MG63 (cell line): ENCODE measurements around the gene CFAP46. TPM values are rescaled to one million over a fixed set of nuclear protein-coding genes. Genes with fewer than 3 reads are reported as not detected.
A peak's percentile ranks its signal among the peaks of the same experiment; 100 is the strongest.
"Not testable (repeated sequence)": the region's sequence is repeated elsewhere in the genome, so short reads cannot be mapped to it uniquely, and the experiment has no call there.

Experiments
- DNase-seq: peaks from one replicate; pipeline ENCODE4 v3.0.0-alpha.2; 2020
- H3K27me3 ChIP-seq: fragments of 250-450 bp; sonication (Bioruptor Pico); 2 replicates; pipeline ENCODE4 v1.5.1; 2020; ENCODE audit warnings: mild to moderate bottlenecking, moderate library complexity
- H3K36me3 ChIP-seq: fragments of 250-450 bp; sonication (Bioruptor Pico); 2 replicates; pipeline ENCODE4 v1.5.1; 2020; ENCODE audit warnings: mild to moderate bottlenecking, moderate library complexity
- H3K4me3 ChIP-seq: fragments of 250-450 bp; sonication (Bioruptor Pico); 2 replicates; pipeline ENCODE4 v1.5.1; 2020; ENCODE audit warnings: mild to moderate bottlenecking, moderate library complexity
- H3K9me3 ChIP-seq: fragments of 250-450 bp; sonication (Bioruptor Pico); 2 replicates; pipeline ENCODE4 v1.5.1; 2020; ENCODE audit warnings: mild to moderate bottlenecking, moderate library complexity
- total RNA-seq: library from RNA; depleted of rRNA; stranded (reverse); fragments of >200 nt; shearing (Covaris generic); gene quantifications from 2 replicates; pipeline ENCODE4 v1.2.3, GENCODE V29; 2014; ENCODE audit warnings: low replicate concordance

CFAP46 gene
- total RNA-seq, 1 experiment from 2014 or later, result 0.33 TPM

GRCh38 chr10:132906106-132906505 is 36.3 kb downstream of the CFAP46 start:
- Histone ChIP-seq H3K27me3 (no peaks in the 10 kb centered on the region), H3K4me3 (no peak overlapping the region)
- DNase-seq, result no peak

DNA sequence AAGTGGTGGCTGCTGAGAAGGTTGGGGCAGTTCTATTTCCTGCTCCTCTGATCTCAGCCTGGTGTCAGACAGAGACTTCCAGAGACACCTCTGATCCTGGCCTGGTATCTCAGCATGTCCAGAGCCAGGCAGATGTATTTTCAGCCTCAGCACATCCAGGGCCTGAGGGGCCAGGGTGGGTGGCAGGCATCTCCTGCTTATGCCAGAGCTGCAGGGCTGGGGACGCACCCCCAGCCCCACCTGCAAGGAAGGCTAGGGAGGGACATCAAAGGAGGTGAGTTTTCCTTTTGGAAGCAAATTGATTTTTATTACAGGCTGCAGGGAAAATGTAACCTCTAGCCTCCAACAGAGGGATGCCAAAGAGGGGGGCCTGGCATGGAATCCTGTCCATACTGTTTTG is 36.7 kb downstream of the CFAP46 start:
- peaks cover 2% of the 10 kb centered on the region; the same call in 1 of the 2 replicates for H3K9me3 ChIP-seq
- H3K4me3 ChIP-seq, result no peak overlapping the region
- no peaks in the 10 kb centered on the region for H3K36me3 ChIP-seq
- no peak for DNase-seq
- no peaks in the 10 kb centered on the region for H3K27me3 ChIP-seq

More at GRCh38 chr10:132906106-132906505, 36.3 kb downstream of the CFAP46 start:
- no peaks in the 10 kb centered on the region for H3K9me3 ChIP-seq
- no peaks in the 10 kb centered on the region for H3K36me3 ChIP-seq

DNA sequence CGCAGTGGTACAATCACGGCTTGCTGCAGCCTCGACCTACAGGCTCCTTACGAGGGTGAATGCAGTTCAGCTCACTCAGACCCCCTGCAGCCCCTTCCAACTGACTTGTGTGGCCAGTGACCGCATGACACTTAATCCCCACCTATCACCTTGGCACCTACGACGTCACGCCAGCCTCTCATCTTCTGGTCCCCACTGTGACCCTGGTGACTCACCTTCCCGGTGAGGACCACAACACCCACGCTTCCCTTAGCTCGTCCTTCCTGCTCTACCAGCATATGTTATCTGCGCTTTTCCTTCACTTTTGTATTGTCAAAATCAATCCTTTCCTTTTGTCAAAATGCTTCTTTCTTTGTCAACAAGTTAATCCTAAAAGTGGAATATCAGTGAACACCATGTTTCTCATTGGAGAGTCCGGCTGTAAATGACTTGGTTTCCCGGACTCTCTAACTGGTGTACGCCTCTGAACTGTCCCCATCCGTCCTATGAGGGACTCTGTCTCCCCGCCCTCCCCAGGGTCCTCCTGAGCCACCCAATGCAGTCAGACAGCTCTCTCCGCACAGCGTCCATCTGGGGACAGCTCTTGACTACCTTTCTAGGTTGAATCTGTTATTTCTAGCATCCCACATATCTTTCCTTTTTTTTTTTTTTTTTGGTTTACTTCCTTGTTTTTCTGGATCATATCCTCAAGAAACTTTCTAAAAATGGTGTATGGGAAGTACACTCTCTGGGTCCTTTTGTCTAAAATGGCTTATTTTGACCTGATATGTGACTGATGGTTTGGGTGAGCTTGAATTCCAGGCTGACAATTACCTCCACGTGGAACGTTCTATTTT is 37.3 kb downstream of the CFAP46 start:
- Histone ChIP-seq H3K27me3 (no peaks in the 10 kb centered on the region), H3K4me3 (no peak overlapping the region), H3K9me3 (peaks cover 2% of the 10 kb centered on the region; the same call in 1 of the 2 replicates), H3K36me3 (no peaks in the 10 kb centered on the region)
- no peak for DNase-seq

GRCh38 chr10:132904181-132904813 is 38.1 kb downstream of the CFAP46 start:
- DNase-seq, result peak; percentile 44
- Histone ChIP-seq H3K36me3 (no peaks in the 10 kb centered on the region), H3K9me3 (peaks cover 2% of the 10 kb centered on the region; the same call in 1 of the 2 replicates), H3K27me3 (no peaks in the 10 kb centered on the region), H3K4me3 (no peak overlapping the region)

DNA sequence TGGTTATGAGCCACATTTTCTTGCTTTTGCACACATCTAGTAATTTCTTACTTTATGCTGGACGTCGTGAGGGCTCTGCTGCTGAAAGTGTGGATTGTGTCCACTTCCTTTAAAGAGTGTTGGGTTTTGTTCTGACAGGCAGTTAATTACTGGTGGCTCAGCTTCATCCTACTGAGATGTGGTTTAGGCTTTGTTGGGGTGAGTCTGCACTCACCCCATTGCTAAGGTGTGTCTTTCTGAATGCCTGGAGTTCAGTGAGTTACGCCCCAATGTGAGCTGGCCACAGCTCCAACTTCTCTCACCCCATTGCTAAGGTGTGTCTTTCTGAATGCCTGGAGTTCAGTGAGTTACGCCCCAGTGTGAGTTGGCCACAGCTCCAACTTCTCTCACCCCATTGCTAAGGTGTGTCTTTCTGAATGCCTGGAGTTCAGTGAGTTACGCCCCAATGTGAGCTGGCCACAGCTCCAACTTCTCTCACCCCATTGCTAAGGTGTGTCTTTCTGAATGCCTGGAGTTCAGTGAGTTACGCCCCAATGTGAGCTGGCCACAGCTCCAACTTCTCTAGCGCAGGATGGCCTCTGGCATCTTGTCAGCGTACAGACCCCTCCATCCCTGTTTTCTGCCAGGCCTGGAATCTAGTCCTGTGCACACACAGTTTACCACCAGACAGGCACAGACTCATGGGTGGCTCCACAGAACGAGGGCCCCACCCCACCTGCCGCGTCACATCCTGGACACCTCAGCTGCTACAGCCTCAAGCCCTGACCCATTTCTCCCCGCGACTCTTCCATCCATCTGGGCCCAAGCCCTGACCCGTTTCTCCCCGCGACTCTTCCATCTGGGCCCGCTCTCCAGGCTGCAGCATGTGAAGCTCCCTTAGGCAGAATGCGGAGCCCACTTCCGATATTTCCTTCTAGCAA is 39.5 kb downstream of the CFAP46 start:
- DNase-seq, H3K36me3 ChIP-seq, H3K4me3 ChIP-seq, H3K27me3 ChIP-seq, H3K9me3 ChIP-seq: not testable (repeated sequence)

- Histone ChIP-seq H3K4me3 (no peak overlapping the region), H3K27me3 (no peaks in the 10 kb centered on the region), H3K9me3 (peaks cover 2% of the 10 kb centered on the region; the same call in 1 of the 2 replicates), H3K36me3 (no peaks in the 10 kb centered on the region)
- no peak for DNase-seq
Measured at GRCh38 chr10:132901351-132901750, 41.0 kb downstream of the CFAP46 start.

- Histone ChIP-seq H3K36me3 (no peaks in the 10 kb centered on the region), H3K4me3 (no peak overlapping the region), H3K9me3 (peaks cover 2% of the 10 kb centered on the region; the same call in 1 of the 2 replicates), H3K27me3 (no peaks in the 10 kb centered on the region)
- no peak for DNase-seq
Measured at GRCh38 chr10:132900211-132900756, 42.1 kb downstream of the CFAP46 start.

- no peaks in the 10 kb centered on the region for H3K27me3 ChIP-seq
- H3K9me3 ChIP-seq, result peaks cover 2% of the 10 kb centered on the region; the same call in 1 of the 2 replicates
- H3K4me3 ChIP-seq, result no peak overlapping the region
- H3K36me3 ChIP-seq, result no peaks in the 10 kb centered on the region
- DNase-seq, result no peak
Measured at GRCh38 chr10:132899751-132900065, 42.7 kb downstream of the CFAP46 start.

- no peak for DNase-seq
- Histone ChIP-seq H3K36me3 (no peaks in the 10 kb centered on the region), H3K9me3 (peaks cover 2% of the 10 kb centered on the region; the same call in 1 of the 2 replicates), H3K27me3 (no peaks in the 10 kb centered on the region), H3K4me3 (no peak overlapping the region)
Measured at GRCh38 chr10:132899054-132899750, 43.2 kb downstream of the CFAP46 start.

GRCh38 chr10:132898391-132899053 is 43.8 kb downstream of the CFAP46 start:
- Histone ChIP-seq H3K27me3 (no peaks in the 10 kb centered on the region), H3K9me3 (peaks cover 2% of the 10 kb centered on the region; the same call in 1 of the 2 replicates), H3K36me3 (no peaks in the 10 kb centered on the region), H3K4me3 (no peak overlapping the region)
- no peak for DNase-seq

GRCh38 chr10:132897516-132898381 is 44.6 kb downstream of the CFAP46 start:
- no peaks in the 10 kb centered on the region for H3K27me3 ChIP-seq
- H3K9me3 ChIP-seq, result peaks cover 2% of the 10 kb centered on the region; the same call in 1 of the 2 replicates
- H3K36me3 ChIP-seq, result no peaks in the 10 kb centered on the region
- no peak for DNase-seq
- no peak overlapping the region for H3K4me3 ChIP-seq

- H3K27me3 ChIP-seq, H3K36me3 ChIP-seq, H3K9me3 ChIP-seq, H3K4me3 ChIP-seq, DNase-seq: not testable (repeated sequence)
Measured at GRCh38 chr10:132893786-132894185, 48.6 kb downstream of the CFAP46 start.

DNA sequence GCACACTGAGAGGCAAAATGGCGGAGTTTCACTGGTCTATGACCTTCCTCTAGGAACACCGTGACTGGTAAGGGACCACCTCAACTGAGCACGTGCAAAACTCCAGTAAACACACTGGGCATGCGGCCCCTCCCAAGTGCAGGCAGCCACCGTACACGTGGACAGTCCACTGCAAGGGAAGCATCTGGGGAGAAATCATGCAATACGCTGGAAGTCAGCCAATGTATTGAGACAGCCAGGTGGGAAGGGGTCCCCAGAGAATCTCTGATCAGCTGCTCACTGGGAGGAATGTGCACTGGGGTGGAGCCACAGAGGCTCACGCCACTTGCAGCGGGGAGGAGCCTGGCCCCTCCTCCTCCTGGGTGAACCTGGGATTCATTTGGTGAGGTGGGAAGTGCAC is 49.3 kb downstream of the CFAP46 start:
- Histone ChIP-seq H3K9me3 (no peaks in the 10 kb centered on the region), H3K4me3 (no peak overlapping the region), H3K36me3 (no peaks in the 10 kb centered on the region), H3K27me3 (no peaks in the 10 kb centered on the region)
- DNase-seq, result no peak

DNA sequence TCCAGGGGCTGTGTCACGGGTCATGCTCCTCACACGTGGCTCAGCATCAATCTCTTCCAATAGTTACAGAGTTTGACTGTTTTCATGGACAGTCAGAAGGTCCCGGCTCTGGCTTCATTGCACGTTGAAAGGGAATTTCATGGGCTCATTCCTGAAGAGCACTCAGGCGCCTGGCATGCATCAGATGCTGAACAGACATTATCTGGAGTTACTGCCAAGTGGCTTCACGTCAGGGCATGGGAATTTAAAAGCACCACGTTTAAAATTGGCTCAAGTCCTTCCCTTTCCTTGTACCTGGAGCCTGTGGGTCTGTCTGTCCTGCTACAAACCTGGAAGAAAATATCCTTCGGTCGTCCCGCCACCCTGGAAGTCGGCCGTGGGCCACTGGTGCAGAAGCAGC is 50.4 kb downstream of the CFAP46 start:
- DNase-seq, result no peak
- H3K9me3 ChIP-seq, result no peaks in the 10 kb centered on the region
- no peaks in the 10 kb centered on the region for H3K27me3 ChIP-seq
- no peak overlapping the region for H3K4me3 ChIP-seq
- H3K36me3 ChIP-seq, result no peaks in the 10 kb centered on the region

GRCh38 chr10:132891368-132891767 is 51.0 kb downstream of the CFAP46 start:
- Histone ChIP-seq H3K9me3 (no peaks in the 10 kb centered on the region), H3K4me3 (no peak overlapping the region), H3K27me3 (no peaks in the 10 kb centered on the region), H3K36me3 (no peaks in the 10 kb centered on the region)
- DNase-seq, result no peak
